Stimulated activated memory B cell treated with anti-CD40 and anti-IgM and Interleukin-4, amounts not matched to agents 10 μg/mL and 1 μg/mL and 100 μg/mL, for 72 hours (primary cell): ENCODE results near the gene SLC6A13.

ENCODE experiments used
- ATAC-seq: fragments of 150-1000 bp; cut with Tn5 transposase; 2 replicates; pipeline ENCODE4 v1.10.0; 2021
- H3K27ac Mint-ChIP-seq: one replicate; pipeline ENCODE4 v1.8.0; 2022; ENCODE audit warnings: mild to moderate bottlenecking, mixed read lengths
- H3K27me3 Mint-ChIP-seq: one replicate; pipeline ENCODE4 v1.8.0; 2022; ENCODE audit warnings: mixed read lengths
- H3K36me3 Mint-ChIP-seq: one replicate; pipeline ENCODE4 v1.8.0; 2022; ENCODE audit warnings: mixed read lengths
- H3K4me1 Mint-ChIP-seq: one replicate; pipeline ENCODE4 v1.8.0; 2022; ENCODE audit warnings: mixed read lengths
- H3K4me3 Mint-ChIP-seq: one replicate; pipeline ENCODE4 v1.8.0; 2022; ENCODE audit warnings: mild to moderate bottlenecking, moderate library complexity, mixed read lengths
- H3K9me3 Mint-ChIP-seq: one replicate; pipeline ENCODE4 v1.8.0; 2022; ENCODE audit warnings: mixed read lengths

Gene SLC6A13

GRCh38 chr12:232731-233614 lies 29.7 kb downstream of the SLC6A13 start:
- H3K27ac Mint-ChIP-seq: no peak overlapping the region
- ATAC-seq: no peak
- peaks cover 27% of the 10 kb centered on the region for H3K27me3 Mint-ChIP-seq
- no peak overlapping the region for H3K4me3 Mint-ChIP-seq
- H3K36me3 Mint-ChIP-seq: no peaks in the 10 kb centered on the region
- H3K4me1 Mint-ChIP-seq: no peaks in the 10 kb centered on the region
- H3K9me3 Mint-ChIP-seq: peaks cover 11% of the 10 kb centered on the region

- Mint-ChIP-seq H3K36me3 (no peaks in the 10 kb centered on the region), H3K4me1 (no peaks in the 10 kb centered on the region), H3K9me3 (peaks cover 7% of the 10 kb centered on the region), H3K27me3 (peaks cover 36% of the 10 kb centered on the region), H3K27ac (no peak overlapping the region), H3K4me3 (no peak overlapping the region)
- no peak for ATAC-seq
Observed at GRCh38 chr12:230925-231671, 31.5 kb downstream of the SLC6A13 start.

GRCh38 chr12:229441-230191 lies 33.0 kb downstream of the SLC6A13 start:
- Mint-ChIP-seq H3K4me3 (no peak overlapping the region), H3K4me1 (no peaks in the 10 kb centered on the region), H3K9me3 (no peaks in the 10 kb centered on the region), H3K27ac (no peak overlapping the region), H3K36me3 (no peaks in the 10 kb centered on the region), H3K27me3 (peaks cover 36% of the 10 kb centered on the region)
- ATAC-seq: peak; percentile 28

- Mint-ChIP-seq H3K36me3 (no peaks in the 10 kb centered on the region), H3K4me3 (no peak overlapping the region), H3K27ac (no peak overlapping the region), H3K4me1 (no peaks in the 10 kb centered on the region), H3K9me3 (no peaks in the 10 kb centered on the region), H3K27me3 (peaks cover 36% of the 10 kb centered on the region)
- ATAC-seq: no peak
Observed at GRCh38 chr12:228846-229200, 33.8 kb downstream of the SLC6A13 start.

- no peaks in the 10 kb centered on the region for H3K36me3 Mint-ChIP-seq
- no peaks in the 10 kb centered on the region for H3K9me3 Mint-ChIP-seq
- H3K27ac Mint-ChIP-seq: no peak overlapping the region
- ATAC-seq: no peak
- peaks cover 40% of the 10 kb centered on the region for H3K27me3 Mint-ChIP-seq
- H3K4me3 Mint-ChIP-seq: no peak overlapping the region
- no peaks in the 10 kb centered on the region for H3K4me1 Mint-ChIP-seq
Observed at GRCh38 chr12:227923-228845, 34.5 kb downstream of the SLC6A13 start.

GRCh38 chr12:227286-227915 lies 35.2 kb downstream of the SLC6A13 start:
- Mint-ChIP-seq H3K27ac (no peak overlapping the region), H3K27me3 (peaks cover 45% of the 10 kb centered on the region), H3K4me1 (no peaks in the 10 kb centered on the region), H3K36me3 (no peaks in the 10 kb centered on the region), H3K9me3 (no peaks in the 10 kb centered on the region), H3K4me3 (no peak overlapping the region)
- ATAC-seq: no peak

- no peaks in the 10 kb centered on the region for H3K4me1 Mint-ChIP-seq
- no peaks in the 10 kb centered on the region for H3K36me3 Mint-ChIP-seq
- no peaks in the 10 kb centered on the region for H3K9me3 Mint-ChIP-seq
- no peak for ATAC-seq
- peaks cover 44% of the 10 kb centered on the region for H3K27me3 Mint-ChIP-seq
- H3K4me3 Mint-ChIP-seq: no peak overlapping the region
- H3K27ac Mint-ChIP-seq: no peak overlapping the region
Observed at GRCh38 chr12:226401-226800, 36.2 kb downstream of the SLC6A13 start.

GRCh38 chr12:225012-225411 lies 37.6 kb downstream of the SLC6A13 start:
- Mint-ChIP-seq H3K27ac (no peak overlapping the region), H3K36me3 (no peaks in the 10 kb centered on the region), H3K4me1 (no peaks in the 10 kb centered on the region), H3K27me3 (peaks cover 58% of the 10 kb centered on the region), H3K9me3 (no peaks in the 10 kb centered on the region), H3K4me3 (no peak overlapping the region)
- ATAC-seq: no peak

- Mint-ChIP-seq H3K27ac (no peak overlapping the region), H3K4me1 (no peaks in the 10 kb centered on the region), H3K9me3 (no peaks in the 10 kb centered on the region), H3K27me3 (peaks cover 58% of the 10 kb centered on the region), H3K36me3 (no peaks in the 10 kb centered on the region), H3K4me3 (no peak overlapping the region)
- ATAC-seq: no peak
Observed at GRCh38 chr12:224330-224729, 38.3 kb downstream of the SLC6A13 start.

GRCh38 chr12:223841-224240 lies 38.8 kb downstream of the SLC6A13 start:
- no peak overlapping the region for H3K4me3 Mint-ChIP-seq
- H3K4me1 Mint-ChIP-seq: no peaks in the 10 kb centered on the region
- no peak overlapping the region for H3K27ac Mint-ChIP-seq
- ATAC-seq: no peak
- no peaks in the 10 kb centered on the region for H3K36me3 Mint-ChIP-seq
- H3K9me3 Mint-ChIP-seq: no peaks in the 10 kb centered on the region
- H3K27me3 Mint-ChIP-seq: peaks cover 58% of the 10 kb centered on the region

GRCh38 chr12:221736-222135 lies 40.9 kb downstream of the SLC6A13 start:
- no peak overlapping the region for H3K27ac Mint-ChIP-seq
- peaks cover 63% of the 10 kb centered on the region for H3K27me3 Mint-ChIP-seq

GRCh38 chr12:220946-221550 lies 41.6 kb downstream of the SLC6A13 start:
- H3K9me3 Mint-ChIP-seq: peaks cover 3% of the 10 kb centered on the region

More at GRCh38 chr12:221736-222135, 40.9 kb downstream of the SLC6A13 start:
- H3K36me3 Mint-ChIP-seq: no peaks in the 10 kb centered on the region
- peaks cover 3% of the 10 kb centered on the region for H3K9me3 Mint-ChIP-seq
- H3K4me3 Mint-ChIP-seq: no peak overlapping the region
- H3K4me1 Mint-ChIP-seq: no peaks in the 10 kb centered on the region
- ATAC-seq: no peak

GRCh38 chr12:220491-220890 lies 42.1 kb downstream of the SLC6A13 start:
- H3K4me3 Mint-ChIP-seq: no peak overlapping the region
- H3K27ac Mint-ChIP-seq: no peak overlapping the region
- no peak for ATAC-seq
- no peaks in the 10 kb centered on the region for H3K4me1 Mint-ChIP-seq
- H3K36me3 Mint-ChIP-seq: no peaks in the 10 kb centered on the region
- peaks cover 3% of the 10 kb centered on the region for H3K9me3 Mint-ChIP-seq
- H3K27me3 Mint-ChIP-seq: peaks cover 64% of the 10 kb centered on the region

More at GRCh38 chr12:220946-221550, 41.6 kb downstream of the SLC6A13 start:
- Mint-ChIP-seq H3K27me3 (peaks cover 64% of the 10 kb centered on the region), H3K36me3 (no peaks in the 10 kb centered on the region), H3K27ac (no peak overlapping the region), H3K4me1 (no peaks in the 10 kb centered on the region), H3K4me3 (no peak overlapping the region)
- no peak for ATAC-seq

- no peaks in the 10 kb centered on the region for H3K36me3 Mint-ChIP-seq
- H3K9me3 Mint-ChIP-seq: peaks cover 3% of the 10 kb centered on the region
- no peaks in the 10 kb centered on the region for H3K4me1 Mint-ChIP-seq
- no peak overlapping the region for H3K4me3 Mint-ChIP-seq
- peaks cover 64% of the 10 kb centered on the region for H3K27me3 Mint-ChIP-seq
- peak; percentile 69 for ATAC-seq
- no peak overlapping the region for H3K27ac Mint-ChIP-seq
Observed at GRCh38 chr12:219891-220352, 42.7 kb downstream of the SLC6A13 start.
